Embryonic facial prominence (tissue), 1 donor: ENCODE measurements around the gene SLC15A4.

ENCODE experiments used
- DNase-seq: peaks from one replicate; pipeline ENCODE4 v3.0.0-alpha.2; 2016; ENCODE audit errors: extremely low spot score

Gene SLC15A4

DNA sequence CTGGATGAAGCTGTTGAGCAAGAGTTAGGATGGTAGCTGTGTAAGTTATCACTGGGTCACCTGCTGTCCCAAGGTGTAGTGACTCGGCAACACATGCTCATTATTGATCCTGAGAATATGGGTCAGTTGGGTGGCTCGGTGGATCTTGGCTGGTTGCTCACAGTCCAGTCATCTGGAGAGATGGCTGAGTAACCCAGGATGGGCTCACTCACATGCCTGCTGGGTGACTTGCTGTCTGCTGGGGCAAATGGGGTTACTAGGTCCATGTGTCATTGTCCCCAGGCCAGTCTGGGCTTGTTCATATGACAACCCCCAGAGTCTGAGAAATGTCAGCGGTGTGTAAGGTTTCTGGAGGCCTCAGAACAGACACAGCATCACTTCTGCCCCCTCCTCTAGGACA is 69.5 kb downstream of the SLC15A4 start:
- DNase-seq = no peak

DNA sequence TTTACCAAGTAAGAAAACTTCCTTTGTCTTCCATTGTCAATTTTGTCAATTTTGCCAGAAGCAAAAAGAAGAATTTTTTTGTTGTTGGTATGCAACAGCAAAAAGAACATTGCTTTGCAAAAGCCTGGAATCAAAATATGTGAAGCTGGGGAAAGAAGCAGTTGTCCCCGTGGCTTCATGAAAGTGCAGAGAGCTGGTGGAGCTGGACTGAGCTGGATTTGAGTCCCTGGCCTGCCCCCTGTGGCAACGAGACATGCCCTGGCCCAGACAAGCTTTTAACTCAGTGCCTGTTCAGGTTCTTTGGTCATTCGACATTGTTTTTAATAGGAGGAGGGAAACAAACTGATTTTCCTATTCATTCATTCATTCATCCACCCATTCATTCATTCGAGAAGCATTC is 70.3 kb downstream of the SLC15A4 start:
- no peak for DNase-seq

- no peak for DNase-seq
These were observed 71.4 kb downstream of the SLC15A4 start for GRCh38 chr12:128752386-128752785.

GRCh38 chr12:128747441-128747840 is 76.3 kb downstream of the SLC15A4 start:
- no peak for DNase-seq

DNA sequence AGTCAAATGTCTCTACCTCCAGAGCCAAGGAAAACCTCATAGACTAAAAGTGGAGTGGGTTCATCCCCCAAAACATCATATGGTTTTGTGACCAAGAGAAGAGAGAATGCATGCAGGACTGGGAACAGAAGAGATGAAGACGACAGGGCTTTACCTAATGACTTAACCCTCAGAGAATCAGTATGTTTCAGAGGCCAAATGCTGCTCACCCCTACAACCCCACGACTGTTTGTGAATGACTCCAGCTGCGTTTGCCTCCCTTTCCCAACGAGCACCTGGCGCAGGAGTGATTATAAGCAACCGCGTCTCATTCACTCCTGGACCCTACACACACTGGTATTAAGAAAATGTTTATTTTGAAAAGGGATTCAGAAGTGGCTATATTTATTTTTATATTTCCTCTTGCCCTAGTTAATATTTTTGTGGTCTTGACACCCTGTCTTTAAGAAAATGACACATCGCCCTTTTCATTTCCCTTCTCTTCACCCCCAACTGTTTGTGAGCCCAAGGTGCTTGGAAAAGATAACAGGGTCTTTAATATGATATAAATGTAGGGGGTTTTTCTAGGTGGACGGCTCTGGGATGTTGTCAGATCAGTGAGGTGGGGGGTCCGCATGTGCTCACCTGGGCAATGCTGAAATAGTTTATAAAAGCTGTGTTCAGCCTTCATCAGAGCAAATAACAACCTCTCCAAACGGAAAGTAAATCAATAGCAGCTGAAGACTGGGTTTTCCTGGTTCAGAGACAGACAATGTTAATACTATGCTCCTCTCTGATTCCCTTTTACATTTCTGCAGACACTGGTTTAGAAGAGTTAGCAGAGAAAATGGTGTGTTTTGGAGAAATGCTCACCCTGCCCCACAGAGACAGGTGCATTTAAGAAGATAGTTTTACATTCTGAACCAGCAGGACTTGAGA is 77.7 kb downstream of the SLC15A4 start:
- no peak for DNase-seq

GRCh38 chr12:128743916-128744315 is 79.8 kb downstream of the SLC15A4 start:
- DNase-seq = no peak
